ENCODE results near the gene NR4A3. TPM values are rescaled to one million over a fixed set of nuclear protein-coding genes. Genes with fewer than 3 reads are reported as not detected.

The NR4A3 gene
- total RNA-seq, 2 experiments from 2014 or later: 112 to 113 TPM

DNA sequence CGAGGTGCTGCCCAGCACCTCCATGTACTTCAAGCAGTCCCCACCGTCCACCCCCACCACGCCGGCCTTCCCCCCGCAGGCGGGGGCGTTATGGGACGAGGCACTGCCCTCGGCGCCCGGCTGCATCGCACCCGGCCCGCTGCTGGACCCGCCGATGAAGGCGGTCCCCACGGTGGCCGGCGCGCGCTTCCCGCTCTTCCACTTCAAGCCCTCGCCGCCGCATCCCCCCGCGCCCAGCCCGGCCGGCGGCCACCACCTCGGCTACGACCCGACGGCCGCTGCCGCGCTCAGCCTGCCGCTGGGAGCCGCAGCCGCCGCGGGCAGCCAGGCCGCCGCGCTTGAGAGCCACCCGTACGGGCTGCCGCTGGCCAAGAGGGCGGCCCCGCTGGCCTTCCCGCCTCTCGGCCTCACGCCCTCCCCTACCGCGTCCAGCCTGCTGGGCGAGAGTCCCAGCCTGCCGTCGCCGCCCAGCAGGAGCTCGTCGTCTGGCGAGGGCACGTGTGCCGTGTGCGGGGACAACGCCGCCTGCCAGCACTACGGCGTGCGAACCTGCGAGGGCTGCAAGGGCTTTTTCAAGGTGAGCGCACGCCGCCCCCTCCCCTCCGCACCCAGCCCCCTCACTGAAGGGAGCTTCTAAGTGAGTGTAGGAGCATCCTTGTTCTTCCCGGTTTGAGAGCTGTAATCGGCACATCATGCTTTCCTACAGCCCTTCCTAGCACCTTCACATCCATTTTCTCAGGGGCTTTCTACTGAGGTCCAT is 6.9 kb downstream of the NR4A3 start:
- Mint-ChIP-seq H3K9me3 (no peaks in the 10 kb centered on the region), H3K27ac (peak overlapping the region; percentile 49), H3K4me1 (ENCODE audit: low read depth) (peaks cover 40% of the 10 kb centered on the region), H3K4me3 (peak overlapping the region; percentile 49), H3K36me3 (ENCODE audit: low read depth) (peaks cover 86% of the 10 kb centered on the region), H3K27me3 (peaks cover 3% of the 10 kb centered on the region)
- no peak for ATAC-seq
- TF ChIP-seq, protein P1, sequence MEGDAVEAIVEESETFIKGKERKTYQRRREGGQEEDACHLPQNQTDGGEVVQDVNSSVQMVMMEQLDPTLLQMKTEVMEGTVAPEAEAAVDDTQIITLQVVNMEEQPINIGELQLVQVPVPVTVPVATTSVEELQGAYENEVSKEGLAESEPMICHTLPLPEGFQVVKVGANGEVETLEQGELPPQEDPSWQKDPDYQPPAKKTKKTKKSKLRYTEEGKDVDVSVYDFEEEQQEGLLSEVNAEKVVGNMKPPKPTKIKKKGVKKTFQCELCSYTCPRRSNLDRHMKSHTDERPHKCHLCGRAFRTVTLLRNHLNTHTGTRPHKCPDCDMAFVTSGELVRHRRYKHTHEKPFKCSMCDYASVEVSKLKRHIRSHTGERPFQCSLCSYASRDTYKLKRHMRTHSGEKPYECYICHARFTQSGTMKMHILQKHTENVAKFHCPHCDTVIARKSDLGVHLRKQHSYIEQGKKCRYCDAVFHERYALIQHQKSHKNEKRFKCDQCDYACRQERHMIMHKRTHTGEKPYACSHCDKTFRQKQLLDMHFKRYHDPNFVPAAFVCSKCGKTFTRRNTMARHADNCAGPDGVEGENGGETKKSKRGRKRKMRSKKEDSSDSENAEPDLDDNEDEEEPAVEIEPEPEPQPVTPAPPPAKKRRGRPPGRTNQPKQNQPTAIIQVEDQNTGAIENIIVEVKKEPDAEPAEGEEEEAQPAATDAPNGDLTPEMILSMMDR (IDR thresholded peaks at IDR 0.05): no peak
- ChIA-PET CTCF (interaction anchor here (1.1 kb wide), 1 partner anchor 10 kb away, joined by 3 read pairs; no protein-coding TSS in a partner anchor), POLR2A (interaction anchor here (0.8 to 1.9 kb wide), 4 partner anchors 16 to 28 kb away, joined by 3 to 6 read pairs (median 4); no protein-coding TSS in a partner anchor)
- intact Hi-C loops (cut with micrococcal nuclease): loop anchor here (5.0 kb wide), 1 partner anchor 184 kb away; no protein-coding TSS in a partner anchor
- DNase-seq: no peak

GRCh38 chr9:99831857-99832557 is 10.3 kb downstream of the NR4A3 start:
- intact Hi-C loops (cut with micrococcal nuclease): no loop called here
- H3K9me3 Mint-ChIP-seq: no peaks in the 10 kb centered on the region
- peaks cover 3% of the 10 kb centered on the region for H3K27me3 Mint-ChIP-seq
- ChIA-PET CTCF (interaction anchor here (1.5 kb wide), 1 partner anchor 7 kb away, joined by 4 read pairs; no protein-coding TSS in a partner anchor), POLR2A (no interaction called here)
- no peak overlapping the region for H3K27ac Mint-ChIP-seq
- no peak for ATAC-seq
- peaks cover 28% of the 10 kb centered on the region for H3K4me1 Mint-ChIP-seq (ENCODE audit: low read depth)
- DNase-seq: no peak
- H3K4me3 Mint-ChIP-seq: no peak overlapping the region
- TF ChIP-seq, protein P1 (IDR thresholded peaks at IDR 0.05): no peak
- H3K36me3 Mint-ChIP-seq (ENCODE audit: low read depth): peaks cover 85% of the 10 kb centered on the region

- TF ChIP-seq, protein P1 (IDR thresholded peaks at IDR 0.05): no peak
- POLR2A ChIA-PET: no interaction called here
- H3K9me3 Mint-ChIP-seq: no peaks in the 10 kb centered on the region
Observed at GRCh38 chr9:99832558-99832864, 10.8 kb downstream of the NR4A3 start.

GRCh38 chr9:99833735-99834134 is 12.1 kb downstream of the NR4A3 start:
- TF ChIP-seq, protein P1 (IDR thresholded peaks at IDR 0.05): no peak
- H3K4me3 Mint-ChIP-seq: no peak overlapping the region
- intact Hi-C loops (cut with micrococcal nuclease): no loop called here
- peaks cover 87% of the 10 kb centered on the region for H3K36me3 Mint-ChIP-seq (ENCODE audit: low read depth)
- ChIA-PET POLR2A (interaction anchor here (1.2 kb wide), 1 partner anchor 27 kb away, joined by 3 read pairs; no protein-coding TSS in a partner anchor), CTCF (interaction anchor here (1.5 kb wide), 1 partner anchor 9 kb away, joined by 4 read pairs; no protein-coding TSS in a partner anchor)
- no peak overlapping the region for H3K27ac Mint-ChIP-seq
- ATAC-seq (no peak), DNase-seq (no peak)
- H3K9me3 Mint-ChIP-seq: no peaks in the 10 kb centered on the region
- H3K27me3 Mint-ChIP-seq: no peaks in the 10 kb centered on the region
- peaks cover 16% of the 10 kb centered on the region for H3K4me1 Mint-ChIP-seq (ENCODE audit: low read depth)

More at GRCh38 chr9:99832558-99832864, 10.8 kb downstream of the NR4A3 start:
- Mint-ChIP-seq H3K36me3 (ENCODE audit: low read depth) (peaks cover 82% of the 10 kb centered on the region), H3K4me1 (ENCODE audit: low read depth) (peaks cover 23% of the 10 kb centered on the region), H3K27ac (no peak overlapping the region), H3K4me3 (no peak overlapping the region), H3K27me3 (peaks cover 3% of the 10 kb centered on the region)
- ATAC-seq (no peak), DNase-seq (no peak)
- CTCF ChIA-PET: interaction anchor here (1.5 kb wide), 1 partner anchor 8 kb away, joined by 4 read pairs; no protein-coding TSS in a partner anchor
- intact Hi-C loops (cut with micrococcal nuclease): no loop called here

Measured in activated CD8-positive, alpha-beta T cell treated with anti-CD3 and anti-CD28 coated beads for 36 hours (primary cell).